A549 (cell line): ENCODE results near the gene CDA. TPM values are rescaled to one million over a fixed set of nuclear protein-coding genes. Genes with fewer than 3 reads are reported as not detected.
A peak's percentile ranks its signal among the peaks of the same experiment; 100 is the strongest.

ENCODE experiments used
- ATAC-seq, 2 experiments: fragments of 200-7000 bp in 1 of 2; fragments of >200 bp in 1 of 2; cut with Nextera tagmentation in 1 of 2; cut with Tn5 transposase in 1 of 2; 3 replicates each; pipeline versions ENCODE4 v1.8.0 to v1.9.1; 2018 to 2020; ENCODE audit warnings: mild to moderate bottlenecking in 1 of 2, moderate library complexity in 1 of 2
- CTCF ChIA-PET: fragments of 300-600 bp; sonication (Branson Sonifier 250); formaldehyde crosslinking; extraction: SDS; loops from one replicate; lab custom pipeline; 2021; ENCODE audit warnings: antibody characterized with exemption, inconsistent platforms; lab: Yijun Ruan, JAX
- POLR2A ChIA-PET: fragments of 350-600 bp; formaldehyde crosslinking; extraction: SDS; loops from one replicate; lab custom pipeline; 2021; ENCODE audit warnings: antibody characterized with exemption, inconsistent platforms; lab: Yijun Ruan, JAX
- DNase-seq, 2 experiments: peaks; one replicate each; pipeline versions ENCODE4 v3.0.0 to v3.0.0-alpha.2; 2011 to 2016; ENCODE audit warnings: low read depth in 1 of 2, low spot score in 1 of 2
- FAIRE-seq: peaks from 2 replicates; lab custom pipeline; 2011; peaks lifted over from hg19 to GRCh38; lab: Jason Lieb, UNC
- H3K27ac ChIP-seq, 2 experiments: fragments of >200 bp; sonication (Bioruptor Twin); formaldehyde crosslinking; 3 replicates each; pipeline ENCODE4 v1.5.1; 2016 to 2017
- H3K4me1 ChIP-seq: fragments of >200 bp; sonication (Bioruptor Twin); formaldehyde crosslinking; 3 replicates; pipeline ENCODE4 v1.6.1; 2016
- H3K4me2 ChIP-seq: fragments of >200 bp; sonication (Bioruptor Twin); formaldehyde crosslinking; 3 replicates; pipeline ENCODE4 v1.6.1; 2016
- H3K4me3 ChIP-seq: fragments of >200 bp; sonication (Bioruptor Twin); formaldehyde crosslinking; 3 replicates; pipeline ENCODE4 v1.5.1; 2016
- H3K9me3 ChIP-seq: fragments of >200 bp; sonication (Bioruptor Twin); formaldehyde crosslinking; 3 replicates; pipeline ENCODE4 v1.6.1; 2016
- ATOH8 ChIP-seq: fragments of 250-450 bp; sonication (Bioruptor Pico); IDR thresholded peaks from 2 replicates; pipeline ENCODE4 v1.5.0; 2020; ENCODE audit warnings: low read depth, mild to moderate bottlenecking, moderate library complexity
- CHD4 ChIP-seq: fragments of 200-600 bp; sonication (generic); IDR thresholded peaks from 2 replicates; pipeline ENCODE4 v1.6.1; 2016; ENCODE audit warnings: antibody characterized with exemption, mild to moderate bottlenecking, borderline replicate concordance
- GATA3 ChIP-seq: IDR thresholded peaks from 2 replicates; pipeline ENCODE4 v1.6.1; 2012; ENCODE audit warnings: borderline replicate concordance
- HES2 ChIP-seq: fragments of >200 bp; sonication (Bioruptor Twin); formaldehyde crosslinking; IDR thresholded peaks from 2 replicates; pipeline ENCODE4 v1.6.1; 2016
- HOXB5 ChIP-seq: fragments of 250-450 bp; sonication (Bioruptor Pico); IDR thresholded peaks from 2 replicates; pipeline ENCODE4 v1.5.0; 2020; ENCODE audit warnings: mild to moderate bottlenecking, moderate library complexity
- MAZ ChIP-seq: fragments of 150-350 bp; IDR thresholded peaks from 2 replicates; pipeline ENCODE4 v1.6.1; 2014; ENCODE audit warnings: antibody characterized with exemption, low read depth, low read length, borderline replicate concordance
- NPAS2 ChIP-seq: fragments of 250-450 bp; sonication (Bioruptor Pico); IDR thresholded peaks from 2 replicates; pipeline ENCODE4 v1.8.0; 2022; ENCODE audit warnings: mild to moderate bottlenecking, moderate library complexity, borderline replicate concordance
- POLR2A ChIP-seq: IDR thresholded peaks from 2 replicates; pipeline ENCODE4 v1.6.1; 2012; ENCODE audit warnings: mild to moderate bottlenecking, low read length
- RAD21 ChIP-seq, 2 experiments: fragments of >200 bp in 1 of 2; sonication (Bioruptor Twin) in 1 of 2; formaldehyde crosslinking in 1 of 2; IDR thresholded peaks in 1 of 2; conservative IDR thresholded peaks in 1 of 2; 2 replicates in 1 of 2; 3 replicates in 1 of 2; pipeline ENCODE4 v1.6.1; 2012 to 2018; ENCODE audit warnings: inconsistent platforms in 1 of 2
- REST ChIP-seq: fragments of 200-600 bp; sonication (generic); IDR thresholded peaks from 2 replicates; pipeline ENCODE4 v1.6.1; 2016; ENCODE audit warnings: antibody characterized with exemption, mild to moderate bottlenecking, moderate library complexity
- RFX5 ChIP-seq: fragments of 450-650 bp; IDR thresholded peaks from 2 replicates; pipeline ENCODE4 v1.7.1; 2014; ENCODE audit warnings: antibody characterized with exemption, mild to moderate bottlenecking, moderate library complexity
- RNF2 ChIP-seq: fragments of 200-600 bp; sonication (generic); IDR thresholded peaks from 2 replicates; pipeline ENCODE4 v1.6.1; 2016; ENCODE audit warnings: low read depth, mild to moderate bottlenecking, antibody characterized with exemption, moderate library complexity, borderline replicate concordance
- SMC3 ChIP-seq: fragments of >200 bp; sonication (Bioruptor Twin); formaldehyde crosslinking; IDR thresholded peaks from 3 replicates; pipeline ENCODE4 v1.6.1; 2018; ENCODE audit warnings: inconsistent platforms
- ZNF302 ChIP-seq: fragments of 250-450 bp; sonication (Bioruptor Pico); IDR thresholded peaks from 2 replicates; pipeline ENCODE4 v1.9.0; 2021; ENCODE audit warnings: inconsistent platforms, mild to moderate bottlenecking, moderate library complexity
- WGBS: methylation state at CpG from one replicate; pipeline ENCODE4 v1.1.6; 2017; ENCODE audit errors: missing lambda C conversion rate; 5-methylcytosine and 5-hydroxymethylcytosine counted together
- polyA plus RNA-seq, 4 experiments: library from polyadenylated mRNA; depleted of rRNA in 3 of 4; stranded (reverse); fragments of >200 nt; fragmentation: RNase III in 1 of 4; extraction: RNeasy Plus Mini Kit Qiagen cat#74134 plus additional on column Dnase treatment in 1 of 4; gene quantifications; 2 replicates in 3 of 4; 3 replicates in 1 of 4; pipeline ENCODE4 v1.2.3, GENCODE V29; 2011 to 2017
- TF ChIP-seq, protein P1 (sequence below): fragments of 450-650 bp; IDR thresholded peaks from 2 replicates; pipeline ENCODE4 v1.6.1; 2014; ENCODE audit warnings: antibody characterized with exemption
- TF ChIP-seq, protein P2 (sequence below): IDR thresholded peaks from 2 replicates; pipeline ENCODE4 v1.6.1; 2012

Gene CDA
- polyA plus RNA-seq, 2 of the 4 experiments (the other 2 are of a cell fraction), result 11.2 to 44.6 TPM

GRCh38 chr1:20663365-20663764, 74.5 kb downstream of the CDA start:
- no peak overlapping the region for H3K4me3 ChIP-seq
- H3K27ac ChIP-seq, result no peak overlapping the region
- DNase-seq (no peak), ATAC-seq (no peak), FAIRE-seq (no peak)
- peaks cover 18% of the 10 kb centered on the region for H3K4me1 ChIP-seq
- no peak for TF ChIP-seq RFX5
- TF ChIP-seq HES2, result no peak
- TF ChIP-seq RAD21 (conservative IDR thresholded peaks at IDR 0.05 in 1 of 2, IDR thresholded peaks at IDR 0.05 in 1 of 2), result peak; percentile 16 to 53; a peak in 2 of 5 replicates
- no peak for TF ChIP-seq HOXB5
- 38% methylated on average over 1 of the region's 1 CpG for WGBS
- no peak overlapping the region for H3K4me2 ChIP-seq
- H3K9me3 ChIP-seq, result no peaks in the 10 kb centered on the region
- ChIA-PET CTCF (interaction anchor here (0.7 to 2.4 kb wide), 4 partner anchors 9 to 531 kb away, joined by 3 to 9 read pairs (median 3); no protein-coding TSS in a partner anchor), POLR2A (no interaction called here)

DNA sequence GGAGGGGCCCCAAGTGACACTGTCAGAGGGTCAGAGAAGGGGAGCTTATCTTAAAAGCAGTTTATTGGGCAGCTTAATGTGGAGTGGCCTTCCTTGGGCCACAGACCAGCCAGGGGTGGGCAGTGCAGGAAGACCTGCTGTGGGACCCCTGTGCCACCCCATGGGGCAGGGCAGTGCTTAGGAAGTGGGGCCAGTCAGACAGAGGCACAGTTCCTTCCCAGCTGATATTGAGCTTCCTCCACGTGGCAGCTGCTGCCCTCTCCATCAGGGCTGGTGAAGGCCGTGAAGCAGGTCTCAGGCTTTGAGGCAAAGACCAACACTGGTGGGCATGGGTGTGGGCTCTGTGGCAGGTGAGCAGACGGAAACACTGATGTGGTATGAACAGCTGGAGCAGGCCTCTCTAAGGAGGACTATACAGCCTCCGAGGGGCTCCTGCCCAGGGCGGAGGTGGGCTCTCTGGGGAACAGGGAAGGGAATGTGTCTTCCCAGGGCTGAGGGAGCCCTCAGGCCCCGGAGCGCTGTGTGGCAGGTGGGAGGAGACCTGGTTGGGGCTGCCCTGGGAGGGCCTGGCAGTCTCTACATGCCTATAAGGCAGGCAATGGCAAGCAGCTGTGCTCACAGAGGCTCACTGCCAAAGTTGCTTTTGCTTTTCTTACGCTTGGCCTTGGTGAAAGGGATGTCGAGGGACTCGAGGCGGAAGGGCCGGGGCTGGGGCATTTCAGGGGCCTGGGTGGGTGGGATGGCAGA, 75.2 kb downstream of the CDA start:
- 75% methylated on average over 4 of the region's 12 CpGs for WGBS
- ChIA-PET POLR2A (no interaction called here), CTCF (interaction anchor here (1.1 to 2.4 kb wide), 2 partner anchors 142 to 531 kb away, joined by 3 to 9 read pairs; no protein-coding TSS in a partner anchor)
- FAIRE-seq (no peak), ATAC-seq (no peak), DNase-seq (no peak)
- no peaks in the 10 kb centered on the region for H3K9me3 ChIP-seq
- peaks cover 18% of the 10 kb centered on the region for H3K4me1 ChIP-seq
- H3K4me3 ChIP-seq, result no peak overlapping the region
- H3K27ac ChIP-seq, result no peak overlapping the region
- TF ChIP-seq ATOH8 (no peak), REST (no peak), ZNF302 (CRISPR knock-in tag) (no peak), NPAS2 (no peak), MAZ (no peak), HOXB5 (no peak), POLR2A (no peak), CHD4 (no peak), RNF2 (no peak), SMC3 (no peak), RFX5 (no peak), GATA3 (no peak)
- TF ChIP-seq, protein P1, sequence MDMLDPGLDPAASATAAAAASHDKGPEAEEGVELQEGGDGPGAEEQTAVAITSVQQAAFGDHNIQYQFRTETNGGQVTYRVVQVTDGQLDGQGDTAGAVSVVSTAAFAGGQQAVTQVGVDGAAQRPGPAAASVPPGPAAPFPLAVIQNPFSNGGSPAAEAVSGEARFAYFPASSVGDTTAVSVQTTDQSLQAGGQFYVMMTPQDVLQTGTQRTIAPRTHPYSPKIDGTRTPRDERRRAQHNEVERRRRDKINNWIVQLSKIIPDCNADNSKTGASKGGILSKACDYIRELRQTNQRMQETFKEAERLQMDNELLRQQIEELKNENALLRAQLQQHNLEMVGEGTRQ, result no peak
- TF ChIP-seq, protein P2, sequence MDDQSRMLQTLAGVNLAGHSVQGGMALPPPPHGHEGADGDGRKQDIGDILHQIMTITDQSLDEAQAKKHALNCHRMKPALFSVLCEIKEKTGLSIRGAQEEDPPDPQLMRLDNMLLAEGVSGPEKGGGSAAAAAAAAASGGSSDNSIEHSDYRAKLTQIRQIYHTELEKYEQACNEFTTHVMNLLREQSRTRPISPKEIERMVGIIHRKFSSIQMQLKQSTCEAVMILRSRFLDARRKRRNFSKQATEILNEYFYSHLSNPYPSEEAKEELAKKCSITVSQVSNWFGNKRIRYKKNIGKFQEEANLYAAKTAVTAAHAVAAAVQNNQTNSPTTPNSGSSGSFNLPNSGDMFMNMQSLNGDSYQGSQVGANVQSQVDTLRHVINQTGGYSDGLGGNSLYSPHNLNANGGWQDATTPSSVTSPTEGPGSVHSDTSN, result no peak
- H3K4me2 ChIP-seq, result no peak overlapping the region
